Measurements from ENCODE around the gene ANKS1B.
A peak's percentile ranks its signal among the peaks of the same experiment; 100 is the strongest.
"Not testable (repeated sequence)": the region's sequence is repeated elsewhere in the genome, so short reads cannot be mapped to it uniquely, and the experiment has no call there.

Gene ANKS1B

GRCh38 chr12:99035803-99036202 lies 948.9 kb downstream of the ANKS1B start:
- no peak for DNase-seq

- not testable (repeated sequence) for DNase-seq
Observed at GRCh38 chr12:99034201-99034600, 950.5 kb downstream of the ANKS1B start.

GRCh38 chr12:99029511-99030271 lies 955.0 kb downstream of the ANKS1B start:
- DNase-seq: no peak

GRCh38 chr12:99027461-99027860 lies 957.3 kb downstream of the ANKS1B start:
- no peak for DNase-seq

GRCh38 chr12:99027055-99027393 lies 957.7 kb downstream of the ANKS1B start:
- no peak for DNase-seq

GRCh38 chr12:99026332-99027054 lies 958.2 kb downstream of the ANKS1B start:
- DNase-seq: no peak

- no peak for DNase-seq
Observed at GRCh38 chr12:99024870-99025269, 959.9 kb downstream of the ANKS1B start.

GRCh38 chr12:99024191-99024590 lies 960.5 kb downstream of the ANKS1B start:
- DNase-seq: no peak

GRCh38 chr12:99020871-99021270 lies 963.9 kb downstream of the ANKS1B start:
- no peak for DNase-seq

- no peak for DNase-seq
Observed at GRCh38 chr12:99019798-99020197, 964.9 kb downstream of the ANKS1B start.

- no peak for DNase-seq
Observed at GRCh38 chr12:99017971-99018370, 966.8 kb downstream of the ANKS1B start.

GRCh38 chr12:99009654-99010296 lies 975.0 kb downstream of the ANKS1B start:
- no peak for DNase-seq

GRCh38 chr12:99005601-99006000 lies 979.1 kb downstream of the ANKS1B start:
- DNase-seq: no peak

GRCh38 chr12:99004799-99005466 lies 979.8 kb downstream of the ANKS1B start:
- no peak for DNase-seq

- DNase-seq: no peak
Observed at GRCh38 chr12:99002731-99003130, 982.0 kb downstream of the ANKS1B start.

GRCh38 chr12:99002156-99002555 lies 982.6 kb downstream of the ANKS1B start:
- DNase-seq: no peak

- DNase-seq: no peak
Observed at GRCh38 chr12:98999559-98999958, 985.2 kb downstream of the ANKS1B start.

- peak; percentile 61 for DNase-seq
Observed at GRCh38 chr12:98998697-98999299, 985.9 kb downstream of the ANKS1B start.

- no peak for DNase-seq
Observed at GRCh38 chr12:98997899-98998298, 986.8 kb downstream of the ANKS1B start.

GRCh38 chr12:98990648-98991047 lies 994.1 kb downstream of the ANKS1B start:
- DNase-seq: no peak

- no peak for DNase-seq
Observed at GRCh38 chr12:98985156-98985555, 999.6 kb downstream of the ANKS1B start.

- no peak for DNase-seq
Observed at GRCh38 chr12:98983647-98984046, 1001.1 kb downstream of the ANKS1B start.

GRCh38 chr12:98980508-98980907 lies 1004.2 kb downstream of the ANKS1B start:
- DNase-seq: no peak
